A673 (cell line): ENCODE measurements around the gene IRS2. TPM values are rescaled to one million over a fixed set of nuclear protein-coding genes. Genes with fewer than 3 reads are reported as not detected.

Experiments
- BruUV-seq: library from RNA; stranded (reverse); fragments of 400-500 nt; replicated peaks from 2 replicates; lab custom pipeline; 2021; lab: Mats Ljungman, UMichigan
- CTCF ChIA-PET: fragments of 300-600 bp; sonication (Branson Sonifier 250); formaldehyde crosslinking; loops from one replicate; lab custom pipeline; 2022; ENCODE audit warnings: antibody characterized with exemption; lab: Charles Lee
- POLR2A ChIA-PET: fragments of 300-600 bp; sonication (Branson Sonifier 250); formaldehyde crosslinking; loops from one replicate; lab custom pipeline; 2022; ENCODE audit warnings: antibody characterized with exemption; ENCODE audit not compliant: low non-redundant PET; lab: Charles Lee
- DNase-seq: peaks from one replicate; pipeline ENCODE4 v3.0.0-alpha.2; 2015; ENCODE audit warnings: low spot score
- H3K27ac ChIP-seq: fragments of 200-600 bp; sonication (generic); 2 replicates; pipeline ENCODE4 v1.5.1; 2016; ENCODE audit warnings: mixed run types, low read depth, mild to moderate bottlenecking, mixed read lengths, antibody characterized with exemption, low read length; ENCODE audit not compliant: poor library complexity, severe bottlenecking
- H3K27me3 ChIP-seq: fragments of 200-600 bp; sonication (generic); replicated peaks from 2 replicates; pipeline ENCODE4 v1.6.1; 2017; ENCODE audit warnings: mixed run types, low read depth, mild to moderate bottlenecking, mixed read lengths, antibody characterized with exemption, low read length; ENCODE audit not compliant: insufficient read depth, poor library complexity
- H3K36me3 ChIP-seq: fragments of 200-600 bp; sonication (generic); 2 replicates; pipeline ENCODE4 v1.6.1; 2016; ENCODE audit warnings: mixed run types, mild to moderate bottlenecking, mixed read lengths, antibody characterized with exemption, low read length; ENCODE audit not compliant: insufficient read depth, poor library complexity, severe bottlenecking
- H3K4me1 ChIP-seq: fragments of 200-600 bp; sonication (generic); 2 replicates; pipeline ENCODE4 v1.6.1; 2017; ENCODE audit warnings: mixed run types, mild to moderate bottlenecking, mixed read lengths, antibody characterized with exemption, low read length; ENCODE audit not compliant: insufficient read depth, poor library complexity, severe bottlenecking
- H3K4me3 ChIP-seq: fragments of 200-600 bp; sonication (generic); 2 replicates; pipeline ENCODE4 v1.5.1; 2016; ENCODE audit warnings: low read depth, mixed run types, mild to moderate bottlenecking, mixed read lengths, low read length; ENCODE audit not compliant: poor library complexity, severe bottlenecking
- H3K9me3 ChIP-seq: fragments of 200-600 bp; sonication (generic); 2 replicates; pipeline ENCODE4 v1.6.1; 2016; ENCODE audit warnings: mixed run types, low read depth, mild to moderate bottlenecking, mixed read lengths, antibody characterized with exemption, low read length; ENCODE audit not compliant: poor library complexity, severe bottlenecking
- CTCF ChIP-seq: fragments of 300-800, 200-600 bp; sonication (generic); conservative IDR thresholded peaks from 2 replicates; pipeline ENCODE4 v1.5.1; 2017; ENCODE audit warnings: low read depth, mild to moderate bottlenecking, antibody characterized with exemption, low read length, moderate library complexity, mixed read lengths
- EZH2 ChIP-seq: fragments of 200-600 bp; sonication (generic); IDR thresholded peaks from 2 replicates; pipeline ENCODE4 v1.6.1; 2017; ENCODE audit warnings: borderline replicate concordance, low read depth, mild to moderate bottlenecking, mixed read lengths, antibody characterized with exemption, low read length; ENCODE audit not compliant: poor library complexity, severe bottlenecking
- intact Hi-C: fragments of 100-400 bp; cut with micrococcal nuclease; formaldehyde crosslinking; loops from one replicate; pipeline ENCODE4 v1.10.0; 2022; ENCODE audit not compliant: unreplicated experiment
- total RNA-seq: library from RNA; stranded (reverse); gene quantifications from 2 replicates; pipeline ENCODE4 v1.2.3, GENCODE V29; 2021

IRS2 gene
- total RNA-seq, 1 experiment from 2014 or later: 135 TPM

GRCh38 chr13:109755997-109756396 lies 30.4 kb downstream of the IRS2 start:
- Histone ChIP-seq H3K4me1 (peaks cover 41% of the 10 kb centered on the region), H3K27ac (peak overlapping the region; percentile 21), H3K4me3 (no peak overlapping the region), H3K9me3 (no peaks in the 10 kb centered on the region), H3K36me3 (peaks cover 96% of the 10 kb centered on the region), H3K27me3 (no peaks in the 10 kb centered on the region)
- no TSS peak for BruUV-seq
- intact Hi-C loops: no loop called here
- CTCF ChIA-PET: no interaction called here
- no peak for DNase-seq
- POLR2A ChIA-PET: no interaction called here
- TF ChIP-seq EZH2 (no peak), CTCF (no peak)

- CTCF ChIA-PET: no interaction called here
- intact Hi-C loops: no loop called here
Observed at GRCh38 chr13:109755551-109755950, 30.8 kb downstream of the IRS2 start.

GRCh38 chr13:109751477-109751876 lies 34.9 kb downstream of the IRS2 start:
- Histone ChIP-seq H3K27ac (peak overlapping the region; percentile 51), H3K36me3 (peaks cover 55% of the 10 kb centered on the region), H3K9me3 (no peaks in the 10 kb centered on the region), H3K4me3 (no peak overlapping the region), H3K27me3 (no peaks in the 10 kb centered on the region), H3K4me1 (peaks cover 49% of the 10 kb centered on the region)
- intact Hi-C loops: no loop called here
- no TSS peak for BruUV-seq
- DNase-seq: no peak
- CTCF ChIA-PET: no interaction called here
- POLR2A ChIA-PET: no interaction called here
- TF ChIP-seq CTCF (no peak), EZH2 (no peak)

More at GRCh38 chr13:109755551-109755950, 30.8 kb downstream of the IRS2 start:
- H3K4me1 ChIP-seq: peaks cover 41% of the 10 kb centered on the region
- no peak for TF ChIP-seq EZH2
- no peak for TF ChIP-seq CTCF
- no peak overlapping the region for H3K27ac ChIP-seq
- no TSS peak for BruUV-seq
- POLR2A ChIA-PET: no interaction called here
- no peak overlapping the region for H3K4me3 ChIP-seq
- DNase-seq: no peak
- peaks cover 92% of the 10 kb centered on the region for H3K36me3 ChIP-seq
- no peaks in the 10 kb centered on the region for H3K9me3 ChIP-seq
- no peaks in the 10 kb centered on the region for H3K27me3 ChIP-seq
